ENCODE measurements around the gene GLI3. TPM values are rescaled to one million over a fixed set of nuclear protein-coding genes. Genes with fewer than 3 reads are reported as not detected.

The GLI3 gene
- polyA plus RNA-seq, 1 donor, result 10.8 TPM

DNA sequence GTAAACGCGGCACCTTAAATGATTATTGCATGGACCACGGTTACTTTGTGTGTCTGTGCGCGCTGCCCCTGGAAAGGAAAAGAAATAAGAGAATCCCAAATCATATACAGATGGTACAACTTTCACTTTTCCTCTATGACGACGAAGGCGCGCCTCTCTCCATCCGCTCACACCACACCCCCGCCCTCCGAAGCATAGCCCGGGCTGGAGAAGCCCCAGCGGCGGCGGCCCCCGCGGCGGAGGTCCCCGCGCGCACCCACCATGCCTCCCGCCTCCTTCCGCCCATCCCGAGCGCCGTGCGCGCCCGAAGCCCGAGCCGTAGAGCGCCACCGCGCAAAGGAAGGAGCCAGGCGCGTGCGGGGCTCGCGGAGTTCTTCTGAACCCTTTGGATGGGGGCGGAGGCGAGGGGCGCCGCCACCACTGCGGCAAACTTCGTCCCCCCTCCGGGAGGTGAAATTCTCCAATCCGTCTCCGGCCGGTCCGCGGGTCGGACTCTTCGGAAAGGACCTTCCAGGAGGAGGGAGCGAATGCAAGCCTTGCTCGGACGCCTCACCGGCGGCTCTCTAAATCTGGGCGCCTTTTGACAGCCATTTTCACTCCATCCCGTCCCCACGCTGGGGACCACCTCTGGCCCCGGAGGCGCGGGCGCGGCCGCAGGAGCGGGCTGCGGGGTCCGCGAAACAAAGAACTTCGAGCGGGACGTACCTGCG is 588 bp downstream of the GLI3 start:
- no peak for DNase-seq (ENCODE audit: low read depth)

DNA sequence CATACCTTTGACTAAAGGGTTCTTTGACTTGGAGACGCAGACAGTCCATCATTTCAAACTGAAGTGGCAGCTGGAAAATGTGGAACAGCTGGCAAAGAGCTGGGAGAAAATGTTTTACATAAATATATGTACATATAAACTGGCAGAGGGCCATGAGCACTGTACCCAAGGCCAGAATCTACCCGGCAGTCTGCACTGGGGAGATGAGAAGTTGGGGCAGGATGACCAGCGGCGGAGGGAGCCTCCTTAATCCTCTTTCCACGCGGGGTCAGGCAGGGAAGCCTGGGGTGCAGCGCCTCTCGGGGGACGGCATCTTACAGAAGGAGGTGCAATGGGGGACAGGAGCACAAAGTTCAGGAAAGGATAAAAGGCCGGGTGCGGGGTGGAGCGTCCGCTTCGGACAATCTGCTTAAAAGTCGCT is 1.3 kb downstream of the GLI3 start:
- DNase-seq (ENCODE audit: low read depth), result no peak

DNA sequence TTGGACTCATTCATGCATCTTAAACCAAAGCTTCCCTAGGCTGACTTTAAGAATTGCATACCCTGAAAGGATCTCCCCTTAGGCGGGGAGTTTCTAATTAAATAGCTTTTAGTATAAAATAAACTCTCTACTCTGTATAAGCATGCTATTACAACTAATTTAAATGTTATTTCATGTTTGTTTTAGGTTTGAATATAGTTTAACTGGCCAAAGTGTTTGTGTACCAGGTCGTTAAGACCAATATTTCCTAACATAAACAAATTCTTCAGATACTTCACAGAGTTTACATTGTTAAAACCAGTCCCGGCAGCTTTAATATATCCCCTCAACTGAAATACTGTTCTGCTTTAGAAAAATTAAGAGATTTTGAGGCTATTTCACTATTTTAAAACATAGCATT is 2.3 kb downstream of the GLI3 start:
- DNase-seq (ENCODE audit: low read depth), result no peak

DNA sequence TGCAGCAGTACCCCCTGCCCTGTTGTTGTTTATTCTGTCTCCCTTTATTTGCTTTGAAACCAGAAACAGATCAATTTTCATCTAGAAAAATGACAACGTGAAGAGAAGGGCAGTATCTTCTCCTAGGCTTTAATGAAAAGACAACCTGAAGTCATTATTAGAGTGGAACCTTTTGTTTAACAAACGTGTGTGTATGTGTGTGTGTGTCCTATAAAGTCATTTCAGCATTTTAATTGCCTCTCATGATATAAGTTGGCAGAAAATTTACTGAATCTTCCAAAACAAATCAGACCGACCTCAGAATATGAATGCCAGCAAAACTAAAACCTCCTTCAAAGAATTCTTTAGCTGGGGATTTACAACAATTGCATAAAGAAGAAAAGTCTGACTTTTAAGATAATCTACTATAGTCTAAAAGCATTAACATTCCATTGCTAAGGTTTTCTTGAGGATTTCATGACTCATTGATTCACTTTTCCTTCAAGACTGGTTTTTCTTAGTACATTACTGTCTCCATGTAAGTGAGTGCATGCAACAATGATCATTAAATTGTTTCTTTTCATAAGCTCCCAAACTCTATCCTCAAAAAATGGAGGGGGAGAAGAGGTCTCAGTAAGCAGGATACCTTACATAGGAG is 3.2 kb downstream of the GLI3 start:
- no peak for DNase-seq (ENCODE audit: low read depth)

DNA sequence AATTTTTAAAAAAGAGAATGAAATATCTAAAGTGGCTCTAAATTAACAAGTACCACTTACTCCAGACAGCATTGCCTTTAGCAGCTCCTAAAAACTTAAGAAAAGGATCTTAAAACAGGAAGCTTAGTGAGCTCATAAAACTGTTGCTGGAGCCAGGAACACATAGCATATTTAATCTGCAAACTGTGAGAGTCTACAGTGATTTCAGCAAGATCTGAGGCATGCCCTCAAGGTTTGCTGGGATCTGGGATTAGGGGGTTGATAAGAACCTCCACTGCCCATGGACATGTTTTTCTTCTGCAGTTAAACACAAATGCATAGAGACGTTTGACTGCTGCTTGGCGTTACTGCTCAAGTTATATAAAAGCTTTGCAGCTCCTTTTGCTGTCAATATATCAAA is 3.8 kb downstream of the GLI3 start:
- DNase-seq (ENCODE audit: low read depth), result no peak

DNA sequence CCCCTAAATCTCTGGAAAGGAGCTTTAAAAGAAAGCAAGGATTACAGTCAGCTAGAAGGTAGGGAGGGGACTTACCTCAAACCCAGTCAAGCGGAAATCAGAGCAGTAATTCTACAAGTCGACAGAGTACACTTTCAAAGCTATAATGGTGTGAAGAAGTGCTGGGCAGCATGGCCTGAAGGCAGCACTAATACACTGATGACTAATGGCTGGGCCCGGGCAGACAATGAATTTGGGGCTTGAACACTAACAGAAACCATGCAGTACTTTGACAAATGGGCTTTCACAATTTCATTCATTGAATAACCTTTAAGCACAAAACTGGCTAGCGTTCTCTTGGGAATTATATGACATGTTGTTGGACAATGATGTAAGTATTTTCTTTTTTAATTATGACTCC is 4.7 kb downstream of the GLI3 start:
- DNase-seq (ENCODE audit: low read depth), result no peak

DNA sequence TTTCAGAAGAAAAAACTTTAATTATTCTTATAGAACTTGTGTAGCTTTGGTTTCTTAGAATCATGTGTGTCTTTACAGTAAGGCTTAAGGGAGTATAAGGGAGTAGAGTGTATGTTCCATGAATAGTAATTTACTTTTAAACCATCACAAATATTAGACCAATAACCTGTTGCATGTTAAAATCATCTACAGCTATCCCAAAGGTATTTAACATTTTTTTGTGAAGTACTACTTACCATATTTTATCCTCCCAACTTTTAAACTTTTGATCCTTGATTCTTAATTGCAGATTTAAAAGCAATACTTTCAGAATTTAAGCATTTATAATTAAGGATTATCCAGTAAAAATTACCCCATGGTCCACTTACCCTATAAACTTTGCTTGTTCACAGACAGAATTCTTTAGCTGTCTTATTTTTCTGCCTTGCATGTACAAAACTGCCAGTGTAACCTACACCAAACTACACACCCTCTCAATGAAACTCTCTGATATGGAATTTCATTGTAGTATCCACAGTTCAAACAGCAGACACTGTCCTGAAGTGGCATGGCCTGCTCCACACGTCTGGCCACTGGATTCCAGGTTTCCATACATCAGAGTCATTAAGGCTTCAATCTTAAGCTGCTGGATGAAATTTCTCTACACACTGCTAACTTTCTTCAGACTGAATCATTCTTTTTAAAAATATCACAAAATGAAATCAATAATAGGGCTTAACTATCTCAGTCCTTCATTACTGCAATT is 5.8 kb downstream of the GLI3 start:
- DNase-seq (ENCODE audit: low read depth), result no peak

DNA sequence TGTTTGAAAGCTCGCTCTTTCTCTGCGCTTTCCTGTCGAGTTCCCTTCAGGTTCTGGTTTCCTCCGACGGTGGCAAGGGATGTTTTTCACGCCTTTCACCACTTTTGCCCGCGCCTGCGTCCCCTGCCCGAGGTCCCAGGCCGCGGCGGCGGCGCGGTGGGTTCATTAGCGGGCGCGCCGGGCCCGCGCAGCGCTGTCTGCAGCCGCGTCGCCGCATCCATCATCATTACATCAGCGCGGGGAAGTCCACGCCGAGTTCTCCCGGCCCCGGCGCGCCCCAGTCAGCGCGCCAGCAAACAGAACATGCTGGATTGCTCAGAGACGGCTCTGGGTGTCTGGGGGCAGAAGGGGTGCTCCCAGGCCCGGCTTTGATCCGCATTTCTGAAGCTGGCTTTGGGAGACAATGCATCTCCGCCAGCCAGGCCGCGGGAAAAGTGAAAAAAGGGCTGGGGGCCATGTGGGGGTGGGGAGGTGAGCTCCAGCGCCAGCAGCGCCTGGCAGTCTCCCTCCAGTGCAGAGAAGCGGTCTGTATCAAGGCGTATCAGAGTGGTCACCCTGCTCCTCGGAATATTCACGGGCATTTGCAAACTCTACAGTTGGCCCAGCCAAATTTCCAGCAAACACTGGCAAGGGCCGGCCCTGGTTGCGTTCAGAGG is 8.9 kb downstream of the GLI3 start:
- DNase-seq (ENCODE audit: low read depth), result no peak

DNA sequence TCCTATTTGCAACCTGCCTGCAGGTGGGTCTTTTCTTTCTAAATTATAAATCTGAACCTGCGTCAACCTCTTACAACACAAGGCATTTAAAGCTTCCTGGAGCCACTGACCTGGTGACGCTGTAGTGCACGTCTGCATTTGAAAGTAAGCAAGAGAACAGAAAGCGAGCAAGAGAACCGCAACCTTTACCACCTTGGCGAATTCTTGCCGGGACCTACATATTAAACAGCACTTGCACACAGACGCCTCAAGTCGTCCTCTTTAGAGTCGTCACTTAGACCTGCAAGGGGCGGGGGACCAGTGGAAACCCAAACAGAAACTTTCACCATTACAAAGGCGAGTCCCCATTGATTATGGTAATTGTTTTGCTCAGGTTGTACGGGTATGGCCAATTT is 9.5 kb downstream of the GLI3 start:
- no peak for DNase-seq (ENCODE audit: low read depth)

DNA sequence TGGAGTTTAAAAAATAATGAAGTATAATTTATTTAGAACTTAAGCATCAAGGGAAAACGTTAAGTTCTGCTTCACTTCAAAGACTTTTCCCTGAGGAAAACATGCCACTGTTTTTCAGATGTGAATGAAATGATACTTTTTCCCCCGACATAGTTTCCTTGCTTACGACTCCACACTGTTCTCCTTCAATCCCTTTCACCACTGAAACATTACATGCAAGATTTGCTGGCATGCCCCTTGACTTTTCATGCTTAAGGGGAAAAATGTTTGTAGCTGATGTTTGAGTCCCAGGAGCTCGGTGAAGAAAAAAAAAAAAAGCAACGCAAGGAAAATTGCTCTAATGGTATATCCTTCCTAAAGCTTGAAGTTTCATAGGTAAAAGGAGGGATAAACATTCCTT is 10.0 kb downstream of the GLI3 start:
- DNase-seq (ENCODE audit: low read depth), result no peak

DNA sequence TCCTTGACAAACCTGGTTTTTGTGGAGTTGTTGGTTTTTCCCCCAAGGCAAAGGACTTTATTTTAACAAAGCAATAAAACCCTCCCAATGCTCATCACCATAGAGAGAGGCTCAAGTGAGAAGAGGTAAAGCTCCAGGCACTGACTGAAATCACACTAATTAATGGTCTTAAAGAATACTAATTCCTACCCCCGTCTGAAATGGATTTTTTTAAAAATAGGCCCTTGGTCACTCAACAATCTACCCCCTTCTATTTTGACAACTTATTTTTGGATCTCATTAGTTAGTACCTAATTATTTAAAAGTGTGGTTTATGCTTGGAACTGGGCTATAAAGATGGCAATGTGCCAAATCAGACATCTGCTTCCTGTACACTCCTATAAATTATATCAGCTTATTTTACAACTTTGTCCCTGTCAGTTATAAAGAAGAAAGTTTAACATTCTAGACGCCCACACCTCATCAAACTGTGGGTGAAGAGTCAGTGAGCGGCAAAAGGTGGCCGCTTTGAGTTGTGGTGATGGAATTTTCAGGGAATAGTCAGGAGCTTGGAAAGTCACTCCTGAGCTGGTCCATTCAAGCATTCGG is 10.6 kb downstream of the GLI3 start:
- no peak for DNase-seq (ENCODE audit: low read depth)

DNA sequence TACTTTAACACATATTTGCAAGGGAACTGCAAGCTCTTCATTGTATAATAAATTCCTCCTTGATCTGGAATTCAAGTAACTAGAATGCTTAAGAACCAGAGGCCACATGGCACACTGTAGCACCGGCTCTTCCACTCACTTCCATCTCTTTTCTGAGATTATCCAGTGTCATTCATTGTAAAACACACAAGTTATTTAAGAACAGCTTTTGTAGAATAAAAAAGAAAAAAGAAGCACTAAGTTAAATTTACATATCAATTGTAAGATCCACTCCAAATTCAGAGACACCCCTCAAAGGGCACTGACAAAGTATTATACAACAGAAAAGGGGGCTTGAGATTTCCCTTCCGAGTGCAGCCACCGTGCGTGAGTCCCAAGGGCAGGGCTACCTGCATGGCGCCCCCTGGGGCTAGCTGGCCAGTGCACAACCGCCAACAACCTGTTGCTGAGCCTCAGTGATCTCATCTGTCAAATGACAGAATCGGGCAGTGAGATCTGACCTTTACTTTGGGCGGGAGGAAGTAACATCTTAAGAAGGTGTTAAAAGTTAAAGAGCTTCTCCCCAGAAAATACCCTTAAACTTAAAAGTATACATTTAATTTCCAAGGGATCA is 12.5 kb downstream of the GLI3 start:
- no peak for DNase-seq (ENCODE audit: low read depth)

DNA sequence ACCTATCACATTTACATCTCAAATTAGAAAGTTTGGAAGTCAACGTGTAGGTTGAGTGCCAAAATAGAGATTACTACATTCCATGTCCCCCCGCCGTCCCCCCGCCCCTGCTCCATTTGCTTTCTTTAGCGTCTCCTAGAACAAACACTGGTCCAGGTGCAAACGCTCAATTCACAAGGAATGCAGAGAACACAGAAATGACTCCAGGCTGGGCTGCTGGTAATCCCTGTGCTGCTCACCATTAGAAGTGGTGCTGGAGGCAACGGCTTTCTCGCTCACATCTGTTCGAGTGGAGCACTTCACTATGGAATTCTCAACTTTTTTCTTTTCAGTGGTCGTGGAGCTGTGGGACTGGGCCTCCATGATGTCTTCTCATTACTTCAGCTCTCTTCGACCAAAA is 14.1 kb downstream of the GLI3 start:
- DNase-seq (ENCODE audit: low read depth), result no peak

DNA sequence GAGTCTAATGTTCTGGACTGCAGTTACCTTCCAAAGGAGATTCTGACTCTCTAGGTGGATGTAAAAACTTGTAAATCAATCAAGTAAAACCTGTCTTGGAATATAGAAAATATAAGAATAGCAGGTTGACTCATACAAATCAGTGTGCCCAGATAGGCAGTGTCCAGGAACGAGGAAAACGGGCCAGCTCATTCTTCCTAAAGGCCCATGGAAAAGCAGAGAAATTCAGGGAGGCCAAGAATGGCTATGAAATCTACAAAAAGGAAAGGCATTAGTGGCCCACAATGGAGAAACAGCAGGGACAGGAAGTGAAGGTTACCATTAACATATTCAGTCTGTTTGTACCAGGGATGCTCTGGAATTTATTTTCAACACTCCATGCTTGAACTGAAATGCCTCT is 14.9 kb downstream of the GLI3 start:
- DNase-seq (ENCODE audit: low read depth), result no peak

DNA sequence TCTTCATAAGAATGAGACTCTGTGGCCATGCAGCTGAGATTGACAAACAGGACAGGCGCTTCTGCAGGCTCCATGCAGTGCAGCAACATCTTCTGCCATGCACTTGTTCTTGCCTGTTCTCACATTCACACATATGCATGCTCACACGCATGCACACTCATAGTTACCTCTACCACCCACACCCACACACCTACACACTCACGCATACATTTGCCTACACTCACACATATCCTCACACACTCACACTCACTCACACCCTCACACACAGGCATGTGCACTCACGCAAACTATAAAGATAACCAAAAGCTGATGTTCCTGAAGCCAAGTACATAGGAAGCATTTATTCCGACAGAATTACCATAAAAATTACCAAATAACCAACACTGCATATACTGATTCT is 15.7 kb downstream of the GLI3 start:
- no peak for DNase-seq (ENCODE audit: low read depth)

DNA sequence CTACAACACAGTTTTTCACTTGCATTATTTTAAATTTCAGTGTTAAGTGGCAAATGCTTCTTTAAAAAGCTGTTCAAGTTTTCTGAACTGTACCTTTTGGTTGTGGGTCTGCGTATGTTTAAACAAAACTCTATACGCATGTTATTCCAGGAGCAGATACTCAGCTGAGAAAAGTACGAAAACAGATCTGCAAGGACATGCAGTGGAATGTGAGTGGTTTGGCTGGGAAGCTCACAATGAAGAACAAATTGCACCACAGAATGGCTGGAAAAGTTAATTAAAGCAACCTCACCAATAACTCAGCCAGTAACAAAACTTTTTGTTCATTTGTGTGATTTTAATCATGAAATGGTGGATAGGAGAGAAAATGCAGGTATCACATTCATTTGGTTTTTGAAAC is 17.6 kb downstream of the GLI3 start:
- no peak for DNase-seq (ENCODE audit: low read depth)

DNA sequence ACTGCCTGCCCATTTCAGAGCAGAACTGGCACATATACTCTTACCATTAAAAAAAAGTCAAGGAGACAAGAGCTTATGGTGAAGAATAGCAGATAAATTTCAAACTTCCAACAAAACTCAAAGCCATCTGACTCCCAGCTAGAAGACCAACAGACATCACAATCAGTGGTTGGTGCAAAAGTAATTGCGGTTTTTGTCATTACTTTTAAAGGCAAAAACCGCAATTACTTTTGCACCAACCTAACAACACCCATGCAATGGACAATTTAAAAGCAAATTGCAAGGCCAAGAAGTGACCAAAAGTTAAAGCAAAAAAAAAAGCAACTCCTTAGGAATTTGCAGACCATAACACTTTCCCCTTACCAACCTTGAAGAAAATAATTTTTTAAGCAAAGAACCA is 18.8 kb downstream of the GLI3 start:
- no peak for DNase-seq (ENCODE audit: low read depth)

DNA sequence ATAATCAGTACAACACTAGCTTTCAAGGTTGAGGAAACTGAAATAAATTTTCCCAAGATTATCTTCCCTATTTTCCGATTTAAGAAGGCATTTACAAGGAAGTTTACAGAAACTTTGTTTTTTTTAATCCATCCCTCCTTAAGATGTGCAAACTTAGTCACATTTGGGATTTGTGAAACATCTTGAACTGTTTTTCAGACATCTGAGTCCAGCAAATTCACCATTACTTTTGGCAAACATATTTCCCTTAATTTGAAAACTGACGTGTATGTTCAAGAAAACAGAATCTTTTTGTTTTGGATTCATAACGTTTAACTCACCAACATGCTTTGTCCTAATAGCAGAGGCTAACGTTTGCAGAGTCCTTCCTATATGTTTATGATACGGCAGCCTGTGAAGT is 19.5 kb downstream of the GLI3 start:
- DNase-seq (ENCODE audit: low read depth), result peak; percentile 68

DNA sequence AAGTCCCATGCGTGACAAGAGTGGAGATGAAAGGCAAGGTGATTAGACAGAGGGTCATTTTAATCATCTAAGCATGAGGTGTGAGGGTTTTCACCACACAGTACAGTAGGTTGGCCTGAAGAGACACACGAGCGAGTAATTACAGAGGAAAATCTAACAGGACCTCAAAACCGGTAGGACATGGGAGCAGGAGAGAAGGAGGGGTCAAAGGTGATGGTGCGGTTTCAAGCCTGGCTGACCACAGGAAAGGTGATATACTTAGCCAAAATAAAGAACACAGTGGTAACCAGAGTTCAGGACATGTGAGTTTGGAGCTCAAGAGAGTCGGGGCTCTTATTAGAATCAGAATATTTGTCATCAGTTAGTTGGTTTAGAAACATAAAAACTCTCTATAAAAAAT is 20.0 kb downstream of the GLI3 start:
- DNase-seq (ENCODE audit: low read depth), result no peak

DNA sequence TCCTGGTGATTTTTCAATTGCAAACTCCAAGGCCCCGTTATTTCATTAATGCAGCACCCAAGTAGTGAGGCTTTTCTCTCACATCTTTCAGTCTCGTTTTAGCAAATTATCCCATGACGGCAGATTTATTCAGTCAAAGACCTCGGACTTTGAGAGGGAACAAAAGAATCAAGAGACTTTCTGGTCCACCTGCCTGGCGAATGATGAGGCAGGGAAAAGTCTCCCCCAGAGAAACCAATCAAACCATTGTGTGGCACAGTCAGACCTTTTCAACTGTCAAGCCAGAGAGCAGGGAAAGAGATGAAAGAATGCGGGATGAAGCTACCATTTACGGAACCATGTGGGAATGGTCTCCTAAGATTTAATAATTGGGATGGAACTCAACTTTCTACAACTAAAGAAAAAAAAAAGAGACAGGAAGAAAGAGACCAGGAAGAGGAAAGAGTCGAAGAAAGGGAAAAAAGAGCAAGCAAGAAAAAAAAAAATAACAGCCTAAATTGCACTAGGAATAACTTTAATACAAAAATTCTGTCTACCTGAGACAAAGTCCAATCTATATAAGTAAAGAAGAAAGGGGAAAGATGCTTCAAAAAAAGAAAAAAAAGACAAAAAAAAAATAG is 22.8 kb downstream of the GLI3 start:
- no peak for DNase-seq (ENCODE audit: low read depth)

DNA sequence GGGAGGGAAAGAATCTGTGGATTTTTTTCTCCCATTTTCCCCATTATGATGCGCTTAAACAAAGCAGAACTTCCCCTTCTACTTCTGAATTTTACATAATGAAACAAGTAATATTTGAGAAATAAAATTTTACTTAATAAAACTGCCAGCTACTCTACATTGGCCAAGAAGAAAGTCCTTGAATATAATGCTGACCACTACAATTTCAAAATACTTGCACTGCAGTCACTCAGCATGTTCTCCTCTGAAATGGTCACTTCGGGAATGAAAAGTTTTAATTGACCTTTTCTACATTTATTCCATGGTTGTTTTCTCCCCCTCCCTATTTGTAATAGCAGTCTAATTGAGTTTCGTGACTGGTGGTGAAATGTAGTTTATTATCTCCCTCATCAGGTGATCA is 23.9 kb downstream of the GLI3 start:
- DNase-seq (ENCODE audit: low read depth), result no peak

All from forelimb muscle (tissue), 1 donor.